ENCODE results near the gene ISM1. TPM values are rescaled to one million over a fixed set of nuclear protein-coding genes. Genes with fewer than 3 reads are reported as not detected.

ISM1 gene
- total RNA-seq, 2 experiments from 2014 or later: 0.87 to 1.1 TPM

DNA sequence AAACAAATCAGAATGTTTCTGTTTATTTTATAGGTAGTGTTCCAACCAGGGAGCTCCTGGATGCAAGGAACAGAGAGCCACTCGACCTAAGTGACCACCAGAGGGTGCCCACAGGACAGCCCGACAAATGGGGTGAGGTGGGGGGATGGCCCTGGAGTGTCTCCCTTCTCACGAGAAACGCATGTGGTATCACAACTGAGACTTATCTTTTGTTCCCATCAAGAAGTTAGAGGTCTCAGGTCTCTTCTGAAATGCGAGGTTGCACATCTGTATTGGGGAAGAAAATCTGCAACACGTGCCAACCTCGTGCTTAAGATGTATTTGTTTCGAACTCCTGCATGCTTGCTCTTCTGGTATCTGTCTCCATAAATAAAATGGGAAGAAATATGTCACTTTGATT, 104.0 kb downstream of the ISM1 start:
- peaks cover 4% of the 10 kb centered on the region for H3K4me1 Mint-ChIP-seq (ENCODE audit: low read depth)
- no peaks in the 10 kb centered on the region for H3K36me3 Mint-ChIP-seq (ENCODE audit: low read depth)
- ATAC-seq (ENCODE audit: poor library complexity): no peak
- H3K27me3 Mint-ChIP-seq: peaks cover 12% of the 10 kb centered on the region
- no peak overlapping the region for H3K27ac Mint-ChIP-seq
- H3K9me3 ChIP-seq (ENCODE audit: control insufficient read depth in 1 of 2, insufficient read depth in 1 of 2, low read length in 2 of 2): no peaks in the 10 kb centered on the region
- H3K4me3 ChIP-seq (ENCODE audit: low read length): no peak overlapping the region
- H3K4me3 Mint-ChIP-seq: no peak overlapping the region
- H3K27ac ChIP-seq (ENCODE audit: low read depth in 1 of 2, low read length in 2 of 2): no peak overlapping the region
- H3K27me3 ChIP-seq (ENCODE audit: control insufficient read depth in 1 of 2, insufficient read depth in 2 of 2, low read length in 2 of 2): peaks cover 0 to 3% of the 10 kb centered on the region in 2 experiments
- H3K36me3 ChIP-seq (ENCODE audit: insufficient read depth, low read length): no peaks in the 10 kb centered on the region
- POLR2A ChIA-PET: no interaction called here
- H3K9me3 Mint-ChIP-seq: no peaks in the 10 kb centered on the region
- intact Hi-C loops (cut with DNase I, micrococcal nuclease): no loop called here
- TF ChIP-seq, protein P1, sequence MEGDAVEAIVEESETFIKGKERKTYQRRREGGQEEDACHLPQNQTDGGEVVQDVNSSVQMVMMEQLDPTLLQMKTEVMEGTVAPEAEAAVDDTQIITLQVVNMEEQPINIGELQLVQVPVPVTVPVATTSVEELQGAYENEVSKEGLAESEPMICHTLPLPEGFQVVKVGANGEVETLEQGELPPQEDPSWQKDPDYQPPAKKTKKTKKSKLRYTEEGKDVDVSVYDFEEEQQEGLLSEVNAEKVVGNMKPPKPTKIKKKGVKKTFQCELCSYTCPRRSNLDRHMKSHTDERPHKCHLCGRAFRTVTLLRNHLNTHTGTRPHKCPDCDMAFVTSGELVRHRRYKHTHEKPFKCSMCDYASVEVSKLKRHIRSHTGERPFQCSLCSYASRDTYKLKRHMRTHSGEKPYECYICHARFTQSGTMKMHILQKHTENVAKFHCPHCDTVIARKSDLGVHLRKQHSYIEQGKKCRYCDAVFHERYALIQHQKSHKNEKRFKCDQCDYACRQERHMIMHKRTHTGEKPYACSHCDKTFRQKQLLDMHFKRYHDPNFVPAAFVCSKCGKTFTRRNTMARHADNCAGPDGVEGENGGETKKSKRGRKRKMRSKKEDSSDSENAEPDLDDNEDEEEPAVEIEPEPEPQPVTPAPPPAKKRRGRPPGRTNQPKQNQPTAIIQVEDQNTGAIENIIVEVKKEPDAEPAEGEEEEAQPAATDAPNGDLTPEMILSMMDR (IDR thresholded peaks at IDR 0.05): no peak
- no peak for DNase-seq
- no peaks in the 10 kb centered on the region for H3K4me1 ChIP-seq (ENCODE audit: insufficient read depth, low read length)
- CTCF ChIA-PET: no interaction called here

DNA sequence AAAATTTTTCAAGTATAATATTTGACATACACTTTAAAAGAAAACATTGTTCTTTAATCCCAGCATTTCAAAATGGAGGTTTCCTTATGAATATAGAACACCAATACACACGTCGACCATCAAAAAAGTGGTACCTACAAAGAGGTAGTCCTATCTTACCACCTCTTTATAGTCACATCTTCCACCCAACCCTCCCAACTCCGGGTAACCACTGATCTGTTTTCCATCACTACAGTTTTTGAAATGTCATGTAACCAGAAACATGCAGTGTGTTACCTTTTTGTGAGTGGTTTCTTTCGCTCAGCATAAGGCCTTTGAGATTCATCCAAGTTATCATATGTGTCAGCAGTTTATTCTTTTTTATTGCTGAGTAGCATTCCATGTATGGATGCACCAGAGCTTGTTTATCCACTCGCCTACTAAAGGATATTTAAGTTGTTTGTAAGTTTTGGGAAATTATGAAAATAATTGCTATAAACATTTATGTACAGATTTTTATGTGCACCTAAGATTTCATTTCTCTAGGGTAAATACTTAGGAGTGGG, 104.8 kb downstream of the ISM1 start:
- peaks cover 0 to 3% of the 10 kb centered on the region in 2 experiments for H3K27me3 ChIP-seq (ENCODE audit: control insufficient read depth in 1 of 2, insufficient read depth in 2 of 2, low read length in 2 of 2)
- no peaks in the 10 kb centered on the region for H3K4me1 ChIP-seq (ENCODE audit: insufficient read depth, low read length)
- DNase-seq: no peak
- H3K4me3 Mint-ChIP-seq: no peak overlapping the region
- no peaks in the 10 kb centered on the region for H3K36me3 Mint-ChIP-seq (ENCODE audit: low read depth)
- peaks cover 12% of the 10 kb centered on the region for H3K27me3 Mint-ChIP-seq
- ChIA-PET POLR2A (no interaction called here), CTCF (no interaction called here)
- ATAC-seq (ENCODE audit: poor library complexity): no peak
- TF ChIP-seq, protein P1 (IDR thresholded peaks at IDR 0.05): no peak
- no peak overlapping the region for H3K27ac Mint-ChIP-seq
- peaks cover 4% of the 10 kb centered on the region for H3K4me1 Mint-ChIP-seq (ENCODE audit: low read depth)
- H3K9me3 Mint-ChIP-seq: no peaks in the 10 kb centered on the region
- H3K9me3 ChIP-seq (ENCODE audit: control insufficient read depth in 1 of 2, insufficient read depth in 1 of 2, low read length in 2 of 2): no peaks in the 10 kb centered on the region
- H3K27ac ChIP-seq (ENCODE audit: low read depth in 1 of 2, low read length in 2 of 2): no peak overlapping the region
- intact Hi-C loops (cut with DNase I, micrococcal nuclease): no loop called here
- H3K4me3 ChIP-seq (ENCODE audit: low read length): no peak overlapping the region
- H3K36me3 ChIP-seq (ENCODE audit: insufficient read depth, low read length): no peaks in the 10 kb centered on the region

DNA sequence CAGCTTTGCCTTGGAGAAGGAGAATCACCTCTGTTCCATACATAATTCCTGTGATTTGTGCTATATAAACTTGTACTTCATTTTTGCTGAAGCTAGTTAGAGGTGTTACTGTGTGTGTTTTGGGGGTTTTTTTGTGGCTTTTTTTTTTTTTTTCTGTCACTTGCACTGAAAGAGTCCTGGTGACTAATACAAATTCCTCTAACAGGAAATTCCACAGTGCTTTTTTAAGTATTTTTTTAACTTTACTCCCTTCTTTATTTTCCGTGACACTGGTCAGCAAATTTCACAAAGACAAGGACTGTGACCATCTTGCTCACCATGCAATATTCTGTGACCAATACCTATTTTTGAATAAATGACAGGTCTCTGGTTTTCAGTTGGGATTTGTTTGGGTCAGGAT, 110.5 kb downstream of the ISM1 start:
- intact Hi-C loops (cut with DNase I, micrococcal nuclease): no loop called here
- DNase-seq (no peak), ATAC-seq (ENCODE audit: poor library complexity) (no peak)
- TF ChIP-seq, protein P1 (IDR thresholded peaks at IDR 0.05): no peak
- no peaks in the 10 kb centered on the region for H3K27me3 ChIP-seq (ENCODE audit: control insufficient read depth in 1 of 2, insufficient read depth in 2 of 2, low read length in 2 of 2)
- ChIA-PET CTCF (no interaction called here), POLR2A (no interaction called here)
- Mint-ChIP-seq H3K4me3 (no peak overlapping the region), H3K27me3 (no peaks in the 10 kb centered on the region), H3K9me3 (no peaks in the 10 kb centered on the region), H3K27ac (no peak overlapping the region), H3K4me1 (ENCODE audit: low read depth) (no peaks in the 10 kb centered on the region), H3K36me3 (ENCODE audit: low read depth) (no peaks in the 10 kb centered on the region)
- no peak overlapping the region for H3K27ac ChIP-seq (ENCODE audit: low read depth in 1 of 2, low read length in 2 of 2)
- H3K9me3 ChIP-seq (ENCODE audit: control insufficient read depth in 1 of 2, insufficient read depth in 1 of 2, low read length in 2 of 2): no peaks in the 10 kb centered on the region
- no peaks in the 10 kb centered on the region for H3K36me3 ChIP-seq (ENCODE audit: insufficient read depth, low read length)
- H3K4me3 ChIP-seq (ENCODE audit: low read length): no peak overlapping the region
- H3K4me1 ChIP-seq (ENCODE audit: insufficient read depth, low read length): no peaks in the 10 kb centered on the region

Measured in CD4-positive, alpha-beta T cell (primary cell).